ENCODE results near the gene STRADA. TPM values are rescaled to one million over a fixed set of nuclear protein-coding genes. Genes with fewer than 3 reads are reported as not detected.

Gene STRADA
- polyA plus RNA-seq, 3 donors, result 12.5 to 51.9 (median 19.8) TPM

DNA sequence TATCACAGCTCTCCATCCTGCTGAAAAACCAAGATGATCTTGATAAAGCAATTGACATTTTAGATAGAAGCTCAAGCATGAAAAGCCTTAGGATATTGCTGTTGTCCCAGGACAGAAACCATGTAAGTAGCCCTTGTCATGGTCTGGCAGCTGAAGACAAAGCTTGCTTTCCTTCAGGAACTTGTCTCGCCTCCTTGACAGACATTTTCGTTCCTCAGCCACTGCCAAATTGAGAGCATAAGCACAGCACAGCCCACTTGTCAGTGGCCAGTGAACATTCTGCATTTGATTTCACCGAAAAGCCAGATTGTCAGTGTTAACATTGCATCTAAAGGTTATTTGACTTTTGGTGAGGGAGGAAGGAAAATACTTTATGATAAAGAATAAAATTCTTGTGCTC, 83.8 kb downstream of the STRADA start:
- Mint-ChIP-seq H3K36me3 (peaks cover 76 to 98% of the 10 kb centered on the region in 2 donors), H3K27me3 (ENCODE audit: low read depth in 3 of 3) (peaks cover 0 to 1% (median 0%) of the 10 kb centered on the region in 3 donors), H3K4me1 (peaks cover 28% of the 10 kb centered on the region), H3K9me3 (no peaks in the 10 kb centered on the region), H3K4me3 (no peak overlapping the region), H3K27ac (peak overlapping the region in 1 of 7 donors; percentile 45)
- Histone ChIP-seq H3K4me3 (replicated peaks in 1 of 3; ENCODE audit: low read depth in 2 of 3, low read length in 3 of 3) (no peak overlapping the region), H3K9me3 (replicated peaks in 1 of 2; ENCODE audit: control insufficient read depth in 1 of 2, insufficient read depth in 1 of 2, low read length in 2 of 2) (no peaks in the 10 kb centered on the region), H3K4me1 (ENCODE audit: control insufficient read depth in 1 of 2, insufficient read depth in 2 of 2, low read length in 2 of 2) (peaks cover 18 to 24% of the 10 kb centered on the region in 2 donors), H3K36me3 (replicated peaks in 1 of 2; ENCODE audit: control insufficient read depth in 1 of 2, insufficient read depth in 2 of 2, low read length in 2 of 2) (peaks cover 72 to 95% of the 10 kb centered on the region in 2 donors), H3K4me2 (replicated peaks; ENCODE audit: extremely low read depth, low read length, poor library complexity, severe bottlenecking) (no peak overlapping the region), H3K9ac (ENCODE audit: insufficient read depth, low read length, poor library complexity, severe bottlenecking) (no peak overlapping the region), H2AFZ (ENCODE audit: insufficient read depth, low read depth, low read length, poor library complexity, severe bottlenecking) (no peak overlapping the region), H3K79me2 (ENCODE audit: insufficient read depth, low read length) (peaks cover 39% of the 10 kb centered on the region), H4K20me1 (ENCODE audit: insufficient read depth, low read length) (peaks cover 70% of the 10 kb centered on the region), H3K27me3 (ENCODE audit: control insufficient read depth in 2 of 2, insufficient read depth in 2 of 2, low read length in 2 of 2) (no peaks in the 10 kb centered on the region), H3K27ac (ENCODE audit: low read depth in 1 of 2, low read length in 2 of 2) (peak overlapping the region in 1 of 2 donors; percentile 2)
- intact Hi-C loops (cut with micrococcal nuclease), result no loop called here
- DNase-seq, result no peak
- WGBS (ENCODE audit: insufficient coverage), result 95% methylated on average over 2 of the region's 3 CpGs
- TF ChIP-seq, protein P1, sequence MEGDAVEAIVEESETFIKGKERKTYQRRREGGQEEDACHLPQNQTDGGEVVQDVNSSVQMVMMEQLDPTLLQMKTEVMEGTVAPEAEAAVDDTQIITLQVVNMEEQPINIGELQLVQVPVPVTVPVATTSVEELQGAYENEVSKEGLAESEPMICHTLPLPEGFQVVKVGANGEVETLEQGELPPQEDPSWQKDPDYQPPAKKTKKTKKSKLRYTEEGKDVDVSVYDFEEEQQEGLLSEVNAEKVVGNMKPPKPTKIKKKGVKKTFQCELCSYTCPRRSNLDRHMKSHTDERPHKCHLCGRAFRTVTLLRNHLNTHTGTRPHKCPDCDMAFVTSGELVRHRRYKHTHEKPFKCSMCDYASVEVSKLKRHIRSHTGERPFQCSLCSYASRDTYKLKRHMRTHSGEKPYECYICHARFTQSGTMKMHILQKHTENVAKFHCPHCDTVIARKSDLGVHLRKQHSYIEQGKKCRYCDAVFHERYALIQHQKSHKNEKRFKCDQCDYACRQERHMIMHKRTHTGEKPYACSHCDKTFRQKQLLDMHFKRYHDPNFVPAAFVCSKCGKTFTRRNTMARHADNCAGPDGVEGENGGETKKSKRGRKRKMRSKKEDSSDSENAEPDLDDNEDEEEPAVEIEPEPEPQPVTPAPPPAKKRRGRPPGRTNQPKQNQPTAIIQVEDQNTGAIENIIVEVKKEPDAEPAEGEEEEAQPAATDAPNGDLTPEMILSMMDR (IDR thresholded peaks at IDR 0.05), result no peak

DNA sequence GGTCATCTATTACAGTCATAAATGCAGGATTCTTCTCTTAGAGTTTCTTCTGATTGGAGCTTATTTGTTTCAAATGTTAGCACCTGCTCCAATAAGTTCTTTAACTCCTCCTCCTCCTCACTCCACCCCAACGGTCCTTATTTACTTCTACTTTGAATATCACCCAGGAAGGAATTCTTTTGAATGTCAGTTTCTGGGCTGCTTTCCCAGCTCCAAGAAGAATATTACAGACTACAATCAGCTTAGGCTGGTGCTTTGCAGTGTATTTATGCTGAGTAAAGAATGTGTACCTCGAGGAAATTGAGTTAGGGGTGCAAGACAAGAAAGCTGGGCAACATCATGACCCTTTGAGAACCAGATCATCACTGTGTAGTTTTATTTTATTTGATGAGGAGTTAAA, 88.5 kb downstream of the STRADA start:
- Histone ChIP-seq H3K27me3 (ENCODE audit: control insufficient read depth in 2 of 2, insufficient read depth in 2 of 2, low read length in 2 of 2) (no peaks in the 10 kb centered on the region), H3K4me2 (replicated peaks; ENCODE audit: extremely low read depth, low read length, poor library complexity, severe bottlenecking) (no peak overlapping the region), H3K4me1 (ENCODE audit: control insufficient read depth in 1 of 2, insufficient read depth in 2 of 2, low read length in 2 of 2) (peaks cover 59 to 71% of the 10 kb centered on the region in 2 donors), H3K79me2 (ENCODE audit: insufficient read depth, low read length) (peaks cover 65% of the 10 kb centered on the region), H3K27ac (ENCODE audit: low read depth in 1 of 2, low read length in 2 of 2) (no peak overlapping the region), H3K9me3 (replicated peaks in 1 of 2; ENCODE audit: control insufficient read depth in 1 of 2, insufficient read depth in 1 of 2, low read length in 2 of 2) (no peaks in the 10 kb centered on the region), H3K36me3 (replicated peaks in 1 of 2; ENCODE audit: control insufficient read depth in 1 of 2, insufficient read depth in 2 of 2, low read length in 2 of 2) (peaks cover 49 to 80% of the 10 kb centered on the region in 2 donors), H3K4me3 (replicated peaks in 1 of 3; ENCODE audit: low read depth in 2 of 3, low read length in 3 of 3) (no peak overlapping the region), H2AFZ (ENCODE audit: insufficient read depth, low read depth, low read length, poor library complexity, severe bottlenecking) (no peak overlapping the region), H3K9ac (ENCODE audit: insufficient read depth, low read length, poor library complexity, severe bottlenecking) (no peak overlapping the region), H4K20me1 (ENCODE audit: insufficient read depth, low read length) (peaks cover 73% of the 10 kb centered on the region)
- Mint-ChIP-seq H3K9me3 (no peaks in the 10 kb centered on the region), H3K4me1 (peaks cover 67% of the 10 kb centered on the region), H3K27me3 (ENCODE audit: low read depth in 3 of 3) (peaks cover 0 to 2% (median 1%) of the 10 kb centered on the region in 3 donors), H3K4me3 (no peak overlapping the region), H3K27ac (peak overlapping the region in 1 of 7 donors; percentile 60), H3K36me3 (peaks cover 75 to 86% of the 10 kb centered on the region in 2 donors)
- WGBS (ENCODE audit: insufficient coverage), result 100% methylated on average over 1 of the region's 2 CpGs
- intact Hi-C loops (cut with micrococcal nuclease), result loop anchor here in 1 of 2 donors (5.0 kb wide), 1 partner anchor 44 kb away; no protein-coding TSS in a partner anchor
- DNase-seq, result no peak
- TF ChIP-seq, protein P1 (IDR thresholded peaks at IDR 0.05), result no peak

Other genes starting within 250 kb of the STRADA start
- not detected for gene KCNH6, start 218.4 kb downstream of the STRADA start, polyA plus RNA-seq
- 10 to 100 TPM; 41.9 to 89.4 (median 58.1) TPM for gene DCAF7, start 191.3 kb downstream of the STRADA start, polyA plus RNA-seq
- gene TACO1, start 140.9 kb downstream of the STRADA start, polyA plus RNA-seq, result 10 to 100 TPM in 1 of 3 donors, 1 to 10 TPM in 2; 4.1 to 12.5 (median 9.5) TPM
- 100 to 1,000 TPM in 1 of 3 donors, 10 to 100 TPM in 2; 52.2 to 219 (median 63.6) TPM for gene MAP3K3, start 119.4 kb downstream of the STRADA start, polyA plus RNA-seq
- gene LIMD2, start 41.7 kb downstream of the STRADA start, polyA plus RNA-seq, result 100 to 1,000 TPM; 315 to 631 (median 334) TPM
- gene CCDC47, start 31.8 kb upstream of the STRADA start, polyA plus RNA-seq, result 10 to 100 TPM; 15.2 to 56.4 (median 43.0) TPM
- 10 to 100 TPM in 1 of 3 donors, 1 to 10 TPM in 2; 3.1 to 89.2 (median 5.3) TPM for gene DDX42, start 32.4 kb upstream of the STRADA start, polyA plus RNA-seq
- 10 to 100 TPM; 82.8 to 97.2 (median 88.3) TPM for gene PSMC5, start 85.6 kb upstream of the STRADA start, polyA plus RNA-seq
- 10 to 100 TPM in 2 of 3 donors, 1 to 10 TPM in 1; 9.2 to 23.7 (median 15.0) TPM for gene FTSJ3, start 85.9 kb upstream of the STRADA start, polyA plus RNA-seq
- gene SMARCD2, start 100.9 kb upstream of the STRADA start, polyA plus RNA-seq, result 10 to 100 TPM; 60.2 to 77.9 (median 64.0) TPM
- gene CSH2, start 131.9 kb upstream of the STRADA start, polyA plus RNA-seq, result not detected
- not detected for gene GH2, start 140.1 kb upstream of the STRADA start, polyA plus RNA-seq
- not detected for gene CSH1, start 154.8 kb upstream of the STRADA start, polyA plus RNA-seq
- gene CSHL1, start 169.5 kb upstream of the STRADA start, polyA plus RNA-seq, result not detected
- gene GH1, start 177.0 kb upstream of the STRADA start, polyA plus RNA-seq, result not detected
- 10 to 100 TPM; 19.6 to 21.8 (median 20.9) TPM for gene CD79B, start 190.5 kb upstream of the STRADA start, polyA plus RNA-seq
- gene SCN4A, start 231.1 kb upstream of the STRADA start, polyA plus RNA-seq, result not detected